HG03457 (cell line): ENCODE data around the gene TCHHL1.

Source experiments
- ATAC-seq: cut with Tn5 transposase; IDR thresholded peaks from one replicate; pipeline ENCODE4 v1.9.1; 2021; ENCODE audit warnings: moderate number of reproducible peaks; ENCODE audit not compliant: unreplicated experiment

The TCHHL1 gene

DNA sequence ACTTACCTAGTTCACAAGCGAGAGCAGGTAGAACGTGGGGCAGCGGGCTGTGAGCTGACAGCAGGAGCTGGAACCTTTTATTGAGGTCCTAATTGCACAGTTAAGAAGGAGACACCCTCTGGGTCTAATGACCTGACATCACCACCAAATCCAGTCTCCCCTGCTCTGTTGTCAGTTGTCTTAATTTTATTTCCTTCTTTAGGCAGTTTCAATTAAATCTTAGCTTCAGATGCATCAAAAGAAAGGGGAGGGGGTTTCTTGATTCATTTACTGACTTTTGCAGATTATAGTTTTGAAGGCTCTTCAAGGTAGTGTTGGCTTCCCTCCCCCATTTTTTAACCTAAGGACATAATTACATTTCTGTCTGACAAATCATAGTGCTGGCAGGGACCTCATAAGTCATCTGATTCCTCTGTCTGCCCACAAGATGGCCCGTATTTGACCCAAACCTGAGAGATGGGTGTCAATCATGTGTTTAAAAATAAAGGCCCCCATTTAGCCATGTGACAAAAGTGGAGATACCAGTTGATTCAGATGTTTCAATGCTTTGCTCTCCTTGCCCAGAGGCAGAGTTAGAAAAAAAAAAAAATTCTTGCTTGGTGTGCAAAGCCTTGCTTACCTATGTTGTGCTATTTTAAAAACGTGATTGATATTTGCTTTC is at the start of gene TCHHL1:
Gene TCHHL1, minus strand, starts transcription at position 51 of the 661 bp plus-strand sequence. CDS start 921 bp downstream, outside the sequence.
- no peak for ATAC-seq

DNA sequence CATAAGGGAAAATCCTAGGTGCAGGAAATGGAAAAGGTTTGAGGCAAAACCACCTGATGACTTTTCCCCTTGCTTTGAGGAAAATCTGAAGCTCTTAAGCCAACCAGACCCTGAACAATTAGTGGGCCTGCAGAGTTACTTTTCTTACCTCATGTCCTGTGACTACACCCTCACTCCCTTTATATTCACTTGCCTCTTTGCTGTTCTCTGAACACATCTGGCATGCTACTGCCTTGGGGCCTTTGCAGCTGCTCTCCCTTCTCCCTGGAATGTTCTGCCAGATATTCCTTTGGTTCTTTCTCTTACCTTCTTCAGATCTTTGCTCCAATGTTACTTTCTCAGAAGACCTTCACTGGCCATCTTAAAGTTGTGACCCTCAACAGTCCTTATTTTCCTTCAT is 48.4 kb upstream of the TCHHL1 start:
- no peak for ATAC-seq

GRCh38 chr1:152130186-152130585 is 41.3 kb upstream of the TCHHL1 start:
- no peak for ATAC-seq

- ATAC-seq = no peak
Observed at GRCh38 chr1:152127673-152128072, 38.8 kb upstream of the TCHHL1 start.

DNA sequence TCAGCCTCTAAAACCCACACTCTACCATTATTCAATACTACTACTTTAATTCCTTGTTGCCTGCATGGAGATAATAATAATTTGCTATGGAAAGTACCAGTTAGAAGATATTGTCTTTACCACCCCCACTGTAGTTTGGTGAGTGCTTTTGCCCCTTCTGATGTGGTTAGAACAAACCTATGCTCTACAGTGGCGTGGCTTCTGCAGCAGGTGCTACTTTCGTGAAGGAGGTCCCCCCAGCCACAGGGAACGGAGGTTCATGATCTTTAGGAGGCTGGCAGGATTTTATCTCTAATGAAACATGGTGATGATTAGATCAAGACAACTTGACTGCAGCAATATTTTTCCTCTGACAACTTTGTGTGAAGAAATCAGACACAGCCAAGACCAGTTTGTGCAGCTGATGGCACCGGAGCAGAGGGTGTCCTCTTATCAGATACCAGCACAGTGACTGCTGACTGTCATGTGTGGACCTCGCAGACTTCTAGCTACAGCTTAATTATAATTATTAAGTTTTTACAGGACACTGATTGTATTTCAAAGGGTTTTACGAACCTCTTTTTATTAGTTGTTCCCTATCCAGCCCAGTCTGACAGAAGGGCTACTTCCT is 37.1 kb upstream of the TCHHL1 start:
- ATAC-seq = no peak

- ATAC-seq = no peak
Observed at GRCh38 chr1:152118915-152119314, 30.1 kb upstream of the TCHHL1 start.

GRCh38 chr1:152115344-152115743 is 26.5 kb upstream of the TCHHL1 start, which contains the start of gene TCHH:
Gene TCHH, minus strand, starts transcription at chr1:152115444. Its CDS starts 1,364 bp downstream, at chr1:152114080.
- no peak for ATAC-seq

- ATAC-seq = no peak
Observed at GRCh38 chr1:152112885-152113432, 24.1 kb upstream of the TCHHL1 start.

DNA sequence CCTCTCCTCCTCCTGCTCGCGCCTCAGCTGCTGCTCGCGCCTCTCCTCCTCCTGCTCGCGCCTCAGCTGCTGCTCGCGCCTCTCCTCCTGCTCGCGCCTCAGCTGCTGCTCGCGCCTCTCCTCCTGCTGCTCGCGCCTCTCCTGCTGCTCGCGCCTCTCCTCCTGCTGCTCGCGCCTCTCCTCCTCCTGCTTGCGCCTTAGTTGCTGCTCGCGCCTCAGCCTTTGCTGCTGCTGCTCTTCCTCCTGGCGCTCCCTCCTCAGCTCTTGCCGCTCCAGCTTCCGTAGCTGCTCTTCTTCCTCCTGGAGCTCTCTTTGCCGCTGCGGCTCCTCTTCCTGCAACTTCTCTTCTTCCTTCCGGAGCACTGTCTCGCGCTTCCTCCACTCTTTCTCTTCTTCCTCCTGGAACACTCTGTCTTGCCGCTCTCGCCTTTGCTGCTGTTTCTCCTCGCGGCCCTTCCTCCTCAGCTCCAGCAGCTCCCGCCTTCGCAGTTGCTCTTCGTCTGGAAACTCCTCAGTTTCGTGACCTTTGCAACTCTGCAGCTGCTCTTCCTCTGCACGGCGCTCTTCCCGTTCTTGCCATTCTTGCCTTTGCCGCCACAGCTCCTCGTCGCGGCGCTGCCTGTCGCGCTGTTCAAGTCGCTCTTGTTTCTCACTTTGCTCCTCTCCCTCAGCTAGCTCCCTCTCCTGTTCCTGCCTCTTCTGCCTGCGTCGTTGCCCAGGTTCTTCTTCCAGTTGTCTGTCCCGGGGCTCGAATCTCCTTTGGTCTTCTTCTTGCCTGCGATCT is 23.4 kb upstream of the TCHHL1 start:
- ATAC-seq = no peak

DNA sequence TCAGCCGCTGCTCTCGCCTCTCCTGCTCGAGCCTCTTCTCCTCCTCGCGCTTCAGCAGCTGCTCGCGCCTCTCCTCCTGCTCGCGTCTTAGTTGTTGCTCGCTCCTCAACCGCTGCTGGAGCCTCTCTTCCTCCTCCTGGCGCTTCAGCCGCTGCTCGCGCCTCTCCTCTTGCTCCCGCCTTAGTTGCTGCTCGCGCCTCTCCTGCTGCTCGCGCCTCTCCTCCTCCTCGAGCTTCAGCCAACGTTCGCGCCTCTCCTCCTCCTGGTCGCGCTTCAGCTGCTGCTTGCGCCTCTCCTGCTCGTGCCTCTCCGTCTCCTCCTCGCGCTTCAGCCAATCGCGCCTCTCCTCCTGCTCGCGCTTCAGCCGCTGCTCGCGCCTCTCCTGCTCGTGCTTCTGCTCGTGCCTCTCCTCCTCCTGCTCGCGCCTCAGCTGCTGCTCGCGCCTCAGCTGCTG is 22.7 kb upstream of the TCHHL1 start:
- no peak for ATAC-seq

GRCh38 chr1:152110860-152111514 is 22.1 kb upstream of the TCHHL1 start:
- no peak for ATAC-seq

GRCh38 chr1:152110365-152110859 is 21.5 kb upstream of the TCHHL1 start:
- no peak for ATAC-seq

DNA sequence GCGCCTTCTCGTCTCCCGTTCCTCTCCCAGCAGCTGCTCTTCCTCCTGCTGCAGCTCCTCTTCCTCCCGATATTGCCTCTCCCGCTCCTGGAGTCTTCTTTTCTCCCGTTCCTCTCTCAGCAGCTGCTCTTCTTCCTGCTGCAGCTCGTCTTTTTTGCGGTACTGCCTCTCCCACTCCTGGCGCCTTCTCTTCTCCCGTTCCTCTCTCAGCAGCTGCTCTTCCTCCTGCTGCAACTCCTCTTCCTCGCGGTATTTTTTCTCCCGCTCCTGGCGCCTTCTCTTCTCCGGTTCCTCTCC is 21.1 kb upstream of the TCHHL1 start:
- no peak for ATAC-seq

GRCh38 chr1:152109231-152109997 is 20.6 kb upstream of the TCHHL1 start:
- no peak for ATAC-seq

- no peak for ATAC-seq
Observed at GRCh38 chr1:152108882-152109222, 20.0 kb upstream of the TCHHL1 start.

DNA sequence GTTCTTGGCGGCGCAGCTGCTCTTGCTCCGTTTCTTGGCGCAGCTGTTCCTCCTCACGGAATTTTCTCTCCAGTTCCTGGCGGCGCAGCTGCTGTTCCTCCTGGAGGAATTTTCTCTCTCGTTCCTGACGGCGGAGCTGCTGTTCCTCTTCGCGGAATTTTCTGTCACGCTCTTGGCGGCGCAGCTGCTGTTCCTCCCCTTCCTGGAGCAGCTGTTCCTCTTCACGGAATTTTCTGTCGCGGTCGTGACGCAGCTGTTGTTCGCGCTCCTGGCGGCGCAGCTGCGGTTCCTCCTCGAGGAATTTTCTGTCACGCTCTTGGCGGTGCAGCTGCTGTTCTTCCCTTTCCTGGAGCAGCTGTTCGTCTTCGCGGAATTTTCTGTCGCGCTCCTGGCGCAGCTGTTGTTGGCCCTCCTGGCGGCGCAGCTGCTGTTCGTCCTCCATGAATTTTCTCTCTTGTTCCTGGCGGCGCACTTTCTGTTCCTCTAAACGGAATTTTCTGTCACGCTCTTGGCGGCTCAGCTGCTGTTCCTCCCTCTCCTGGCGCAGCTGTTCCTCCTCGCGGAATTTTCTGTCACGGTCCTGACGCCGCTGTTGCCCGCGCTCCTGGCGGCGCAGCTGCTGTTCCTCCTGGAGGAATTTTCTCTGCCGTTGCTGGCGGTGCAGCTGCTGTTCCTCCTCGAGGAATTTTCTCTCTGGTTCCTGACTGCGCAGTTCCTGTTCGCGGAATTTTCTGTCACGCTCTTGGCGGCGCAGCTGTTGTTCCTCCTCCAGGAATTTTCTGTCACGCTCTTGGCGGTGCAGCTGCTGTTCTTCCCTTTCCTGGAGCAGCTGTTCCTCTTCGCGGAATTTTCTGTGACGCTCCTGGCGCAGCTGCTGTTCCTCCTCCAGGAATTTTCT is 19.4 kb upstream of the TCHHL1 start:
- no peak for ATAC-seq

DNA sequence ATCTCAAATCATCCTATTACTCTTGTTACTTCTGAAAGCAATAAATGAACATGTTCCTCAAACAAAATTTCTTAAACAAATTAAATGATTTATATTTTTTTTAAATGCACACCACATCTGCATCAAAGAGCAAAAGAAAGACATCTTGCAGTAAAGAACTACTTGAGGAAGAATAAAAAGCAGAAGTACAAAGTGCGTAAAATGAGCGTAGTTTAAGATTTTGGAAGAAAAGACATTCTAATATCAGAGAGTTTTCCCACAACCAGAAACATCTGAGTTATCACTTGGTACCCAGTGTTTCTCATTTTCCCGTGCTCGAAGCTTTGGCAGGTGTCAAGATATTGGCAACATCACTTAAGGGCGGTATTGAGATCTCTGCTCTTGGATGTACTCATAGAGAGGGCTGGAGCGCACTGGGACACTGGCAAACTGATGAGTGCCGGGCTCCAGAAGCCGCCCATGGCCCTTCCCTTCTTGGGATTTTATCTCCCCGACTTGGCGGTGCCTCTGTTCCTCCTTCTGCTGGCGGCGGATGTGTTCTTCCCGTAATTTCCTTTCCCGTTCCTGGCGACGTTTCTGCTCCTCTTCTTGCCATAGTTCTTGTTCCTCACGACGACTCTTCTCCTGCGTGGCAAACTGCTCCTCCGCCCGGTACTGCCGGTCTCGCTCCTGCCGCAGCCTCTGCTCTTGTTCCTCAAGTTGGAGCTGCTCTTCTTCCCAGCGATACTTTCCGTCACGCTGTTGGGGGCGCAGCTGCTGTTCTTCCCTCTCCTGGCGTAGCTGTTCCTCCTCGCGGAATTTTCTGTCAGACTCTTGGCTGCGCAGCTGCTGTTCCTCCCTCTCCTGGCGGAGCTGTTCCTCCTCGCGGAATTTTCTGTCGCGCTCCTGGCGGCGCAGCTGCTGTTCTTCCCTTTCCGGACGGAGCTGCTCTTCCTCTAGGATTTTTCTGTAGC is 18.4 kb upstream of the TCHHL1 start:
- ATAC-seq = no peak

GRCh38 chr1:152104854-152105253 is 16.0 kb upstream of the TCHHL1 start:
- ATAC-seq = no peak
